ENCODE results near the gene NPTXR.

The NPTXR gene

GRCh38 chr22:38843657-38844314, at the start of gene NPTXR:
Gene NPTXR (minus strand): TSS chr22:38844028.
- DNase-seq (peak; percentile 43), ATAC-seq (peak; percentile 53)

GRCh38 chr22:38891256-38891655, 47.4 kb upstream of the NPTXR start:
- ATAC-seq (no peak), DNase-seq (no peak)

GRCh38 chr22:38890377-38890776, 46.5 kb upstream of the NPTXR start:
- ATAC-seq (no peak), DNase-seq (no peak)

GRCh38 chr22:38886333-38886732, 42.5 kb upstream of the NPTXR start:
- ATAC-seq: no peak
- DNase-seq: no peak

GRCh38 chr22:38882972-38883622, 39.3 kb upstream of the NPTXR start:
- DNase-seq: no peak
- ATAC-seq: no peak

GRCh38 chr22:38881997-38882879, 38.4 kb upstream of the NPTXR start:
- ATAC-seq (no peak), DNase-seq (no peak)

- ATAC-seq (no peak), DNase-seq (no peak)
These were observed 37.6 kb upstream of the NPTXR start for GRCh38 chr22:38881464-38881871.

GRCh38 chr22:38879961-38880360, 36.1 kb upstream of the NPTXR start:
- ATAC-seq (no peak), DNase-seq (no peak)

- DNase-seq (no peak), ATAC-seq (no peak)
These were observed 35.4 kb upstream of the NPTXR start for GRCh38 chr22:38879108-38879729.

GRCh38 chr22:38878001-38878400, 34.2 kb upstream of the NPTXR start:
- no peak for DNase-seq
- ATAC-seq: no peak

- DNase-seq (no peak), ATAC-seq (no peak)
These were observed 30.8 kb upstream of the NPTXR start for GRCh38 chr22:38874529-38875222.

- peak; percentile 80 for ATAC-seq
- DNase-seq: peak; percentile 62
These were observed 29.9 kb upstream of the NPTXR start for GRCh38 chr22:38873469-38874411.

- ATAC-seq (no peak), DNase-seq (peak; percentile 26)
These were observed 29.0 kb upstream of the NPTXR start for GRCh38 chr22:38872831-38873248.

- peak; percentile 63 for ATAC-seq
- DNase-seq: peak; percentile 98
These were observed 28.5 kb upstream of the NPTXR start, which contains the start of gene CBX6 for GRCh38 chr22:38872172-38872830. Gene CBX6 (minus strand): TSS chr22:38872216. CDS start chr22:38872190, 26 bp downstream.

- ATAC-seq (peak; percentile 0), DNase-seq (peak; percentile 50)
These were observed 27.7 kb upstream of the NPTXR start for GRCh38 chr22:38871360-38872171.

GRCh38 chr22:38870791-38871359, 27.0 kb upstream of the NPTXR start:
- ATAC-seq (no peak), DNase-seq (peak; percentile 26)

GRCh38 chr22:38870312-38870741, 26.5 kb upstream of the NPTXR start:
- DNase-seq: peak; percentile 94
- peak; percentile 48 for ATAC-seq

- DNase-seq (no peak), ATAC-seq (no peak)
These were observed 25.8 kb upstream of the NPTXR start for GRCh38 chr22:38869663-38870062.
